Natural killer cell treated with Interleukin-12 subunit alpha and Interleukin-12 subunit beta and Interleukin-15 and Interleukin-18, amount 100 ng/mL, for 72 hours (primary cell): Measurements from ENCODE around the gene GNAS. TPM values are rescaled to one million over a fixed set of nuclear protein-coding genes. Genes with fewer than 3 reads are reported as not detected.

ENCODE experiments used
- ATAC-seq, 2 donors: fragments of 150-1000 bp; cut with Tn5 transposase in 1 of 2; sonication (Bioruptor Pico), chemical (Tn5 transposase) in 1 of 2; 2 replicates each; pipeline ENCODE4 v1.10.0; 2021
- DNase-seq: peaks from one replicate; pipeline ENCODE4 v3.0.0; 2022; ENCODE audit warnings: low spot score
- H3K27ac Mint-ChIP-seq, 2 donors: 1 replicate in 1 of 2; 2 replicates in 1 of 2; pipeline ENCODE4 v1.8.0; 2022; ENCODE audit warnings: mixed read lengths in 2 of 2, mild to moderate bottlenecking in 1 of 2, moderate library complexity in 1 of 2
- H3K27me3 Mint-ChIP-seq, 2 donors: 1 replicate in 1 of 2; 2 replicates in 1 of 2; pipeline ENCODE4 v1.8.0; 2022; ENCODE audit warnings: mixed read lengths in 2 of 2
- H3K36me3 Mint-ChIP-seq: one replicate; pipeline ENCODE4 v1.8.0; 2022; ENCODE audit warnings: mixed read lengths
- H3K4me1 Mint-ChIP-seq, 2 donors: 1 replicate in 1 of 2; 2 replicates in 1 of 2; pipeline ENCODE4 v1.8.0; 2022; ENCODE audit warnings: low read depth in 2 of 2, mixed read lengths in 2 of 2, mild to moderate bottlenecking in 1 of 2
- H3K4me3 Mint-ChIP-seq: one replicate; pipeline ENCODE4 v1.8.0; 2022; ENCODE audit warnings: mixed read lengths
- H3K9me3 Mint-ChIP-seq: 2 replicates; pipeline ENCODE4 v1.8.0; 2022; ENCODE audit warnings: mixed read lengths
- total RNA-seq, 2 donors: library from RNA; stranded (reverse); gene quantifications; one replicate each; pipeline ENCODE4 v1.2.3, GENCODE V29; 2022

GNAS gene
- total RNA-seq, 2 donors from 2014 or later, result 459 to 740 TPM

DNA sequence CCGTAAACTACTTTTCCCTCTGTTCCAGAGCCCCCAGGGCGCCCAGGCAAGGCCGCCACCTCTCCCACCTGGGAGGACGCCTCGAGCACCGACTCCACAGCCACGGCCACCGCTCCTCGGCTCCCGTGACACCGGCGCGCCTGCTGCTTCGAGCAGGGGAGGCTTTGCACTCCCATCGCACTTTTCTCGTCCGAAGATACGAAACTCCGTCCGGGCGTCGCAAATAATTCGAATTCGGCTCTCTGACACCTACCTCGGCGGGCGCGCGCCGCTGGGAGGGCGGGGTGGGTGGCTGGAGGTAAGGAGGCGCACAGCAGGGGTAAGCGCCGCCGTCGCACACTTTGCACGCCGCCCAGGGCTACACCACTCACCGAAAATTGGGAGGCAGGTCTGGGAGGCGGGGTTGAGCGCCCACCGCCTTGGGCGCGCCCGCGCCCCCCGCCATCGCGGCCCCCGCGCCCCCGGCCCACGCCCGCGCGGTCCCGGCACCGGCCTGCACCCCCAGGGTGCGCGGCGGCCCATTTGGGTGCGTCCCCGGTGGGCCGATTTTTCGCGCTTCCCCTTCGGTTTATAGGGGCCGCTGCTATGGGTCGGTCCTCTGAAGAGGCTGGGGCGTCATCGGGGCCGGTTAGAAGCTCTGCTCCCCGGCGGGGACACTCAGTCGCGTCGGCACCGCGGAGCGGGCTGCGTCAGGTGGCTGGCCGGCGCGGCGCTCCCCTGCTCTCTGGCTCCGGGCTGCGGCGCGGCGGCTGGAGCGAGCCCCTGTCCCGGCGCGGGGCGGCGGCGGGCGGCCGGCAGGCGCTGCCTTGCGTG lies 36.2 kb downstream of the GNAS start:
- Mint-ChIP-seq H3K27ac (peak overlapping the region; percentile 78), H3K27me3 (no peaks in the 10 kb centered on the region), H3K4me1 (peaks cover 9 to 10% of the 10 kb centered on the region in 2 donors), H3K36me3 (peaks cover 11% of the 10 kb centered on the region), H3K4me3 (peak overlapping the region; percentile 86), H3K9me3 (no peaks in the 10 kb centered on the region)
- ATAC-seq, result peak; percentile 79 to 88
- DNase-seq, result peak; percentile 86

DNA sequence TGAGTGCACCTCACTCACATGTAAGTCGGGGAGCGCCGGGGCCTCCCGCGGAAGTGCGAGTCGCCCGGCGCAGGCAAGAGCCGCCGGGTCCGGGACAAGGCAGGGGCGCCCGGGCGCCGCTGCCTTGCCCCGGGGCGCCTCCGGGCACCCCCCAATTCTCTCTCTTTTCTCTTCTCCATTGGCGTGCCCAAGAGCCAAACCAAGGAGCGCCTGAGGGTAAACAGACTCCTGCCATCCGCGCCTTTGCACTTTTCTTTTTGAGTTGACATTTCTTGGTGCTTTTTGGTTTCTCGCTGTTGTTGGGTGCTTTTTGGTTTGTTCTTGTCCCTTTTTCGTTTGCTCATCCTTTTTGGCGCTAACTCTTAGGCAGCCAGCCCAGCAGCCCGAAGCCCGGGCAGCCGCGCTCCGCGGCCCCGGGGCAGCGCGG lies 36.8 kb downstream of the GNAS start:
- no peak for DNase-seq
- ATAC-seq, result no peak
- no peaks in the 10 kb centered on the region for H3K27me3 Mint-ChIP-seq
- peak overlapping the region; percentile 78 for H3K27ac Mint-ChIP-seq
- H3K9me3 Mint-ChIP-seq, result no peaks in the 10 kb centered on the region
- peaks cover 11 to 16% of the 10 kb centered on the region in 2 donors for H3K4me1 Mint-ChIP-seq
- peak overlapping the region; percentile 85 for H3K4me3 Mint-ChIP-seq
- H3K36me3 Mint-ChIP-seq, result peaks cover 11% of the 10 kb centered on the region

DNA sequence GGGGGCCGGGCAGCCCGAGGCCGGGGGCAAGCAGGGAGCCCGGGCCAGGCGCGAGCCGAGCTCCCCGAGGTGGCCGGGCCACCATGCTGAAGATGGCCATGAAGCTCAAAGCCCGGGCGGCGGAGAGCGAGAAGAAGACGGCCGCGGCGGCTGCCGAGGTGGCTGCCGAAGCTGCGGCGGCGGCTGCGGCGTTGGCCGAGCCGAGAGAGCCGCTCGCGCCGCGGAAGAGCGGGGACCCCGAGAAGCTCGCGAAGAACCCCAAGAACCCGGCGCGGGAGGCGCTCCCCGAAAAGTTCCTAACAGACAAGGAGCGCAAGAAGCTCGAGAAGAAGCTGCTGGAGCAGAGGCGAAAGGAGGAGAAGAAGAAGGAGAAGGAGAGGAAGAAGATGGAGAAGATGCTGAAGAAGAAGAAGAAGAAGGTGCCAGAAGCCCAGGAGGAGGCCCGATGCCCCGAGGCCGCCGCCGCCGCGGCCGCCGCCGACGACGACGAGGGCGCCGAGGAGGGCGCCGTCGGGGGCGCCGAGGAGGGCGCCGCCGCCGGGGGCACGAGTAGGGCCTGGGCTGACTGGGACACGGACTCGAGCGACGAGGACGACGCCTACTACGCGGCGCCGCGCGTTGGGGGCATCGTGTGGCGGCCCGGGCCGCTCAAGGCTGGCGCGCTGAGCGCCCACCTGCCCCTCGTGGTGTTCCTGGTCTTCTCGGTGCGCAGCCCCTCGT lies 37.4 kb downstream of the GNAS start:
- Mint-ChIP-seq H3K4me1 (peaks cover 15 to 22% of the 10 kb centered on the region in 2 donors), H3K27ac (peak overlapping the region; percentile 78), H3K4me3 (peak overlapping the region; percentile 98)

DNA sequence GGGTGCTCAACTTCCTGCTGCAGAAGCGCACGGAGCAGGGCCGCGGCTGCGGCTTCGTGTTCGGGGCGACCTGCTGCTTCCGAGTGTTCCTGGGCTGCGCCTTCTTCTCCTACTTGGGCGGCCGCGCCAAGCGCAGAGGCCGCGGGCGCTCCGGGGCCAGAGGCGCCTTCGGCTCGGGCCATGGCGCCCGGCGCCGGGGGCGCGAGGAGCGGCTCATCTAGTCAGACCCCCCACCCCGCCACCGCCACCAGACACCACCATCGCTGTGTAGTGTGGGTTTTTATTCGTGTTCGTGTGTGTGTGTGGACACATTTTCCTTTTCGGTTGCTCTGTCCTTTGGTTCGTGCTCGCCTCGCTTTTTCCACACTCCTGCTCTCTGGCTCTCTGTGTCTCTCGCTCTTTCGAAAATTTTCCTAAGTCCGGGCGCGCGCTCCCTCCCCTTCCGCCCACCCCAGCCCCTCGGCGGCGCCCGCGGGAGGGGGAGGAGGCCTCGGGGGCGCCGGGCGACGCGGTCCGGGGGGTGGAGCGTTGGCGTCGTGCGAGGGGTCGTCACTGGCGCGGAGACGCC lies 38.1 kb downstream of the GNAS start:
- Mint-ChIP-seq H3K27ac (peak overlapping the region; percentile 17 to 78), H3K9me3 (no peaks in the 10 kb centered on the region), H3K4me3 (peak overlapping the region; percentile 98)

More for the DNA sequence above, 37.4 kb downstream of the GNAS start:
- Mint-ChIP-seq H3K27me3 (no peaks in the 10 kb centered on the region), H3K9me3 (no peaks in the 10 kb centered on the region), H3K36me3 (peaks cover 11% of the 10 kb centered on the region)
- no peak for ATAC-seq
- no peak for DNase-seq

DNA sequence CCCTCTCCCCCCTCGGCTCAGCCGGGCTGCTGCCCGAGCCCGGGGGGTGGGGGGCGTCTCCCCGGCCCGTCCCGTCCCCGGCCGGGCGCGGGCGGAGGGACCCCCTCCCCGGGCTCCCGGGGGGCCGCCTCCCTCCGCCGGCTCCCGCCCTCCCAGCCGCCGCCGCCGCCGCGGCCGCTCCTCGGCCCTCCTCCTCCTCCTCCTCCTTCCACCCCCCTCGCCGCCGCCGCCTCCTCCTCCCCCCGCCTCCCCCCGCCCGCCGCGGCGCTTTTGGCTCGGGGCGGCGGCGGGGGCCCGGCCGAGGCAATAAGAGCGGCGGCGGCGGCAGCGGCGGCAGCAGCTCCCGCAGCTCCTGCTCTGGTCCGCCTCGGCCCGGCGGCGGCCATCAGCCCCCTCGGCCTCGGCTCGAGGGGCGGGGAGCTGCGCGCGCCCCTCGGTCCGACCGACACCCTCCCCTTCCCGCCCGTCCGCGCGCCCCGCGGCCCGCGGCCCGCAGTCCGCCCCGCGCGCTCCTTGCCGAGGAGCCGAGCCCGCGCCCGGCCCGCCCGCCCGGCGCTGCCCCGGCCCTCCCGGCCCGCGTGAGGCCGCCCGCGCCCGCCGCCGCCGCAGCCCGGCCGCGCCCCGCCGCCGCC lies 38.7 kb downstream of the GNAS start:
- Mint-ChIP-seq H3K36me3 (peaks cover 11% of the 10 kb centered on the region), H3K9me3 (no peaks in the 10 kb centered on the region), H3K4me1 (peaks cover 25 to 35% of the 10 kb centered on the region in 2 donors), H3K27ac (peak overlapping the region in 1 of 2 donors; percentile 87), H3K27me3 (no peaks in the 10 kb centered on the region), H3K4me3 (peak overlapping the region; percentile 98)
- ATAC-seq (peak; percentile 52 to 65), DNase-seq (peak; percentile 74)

More for the DNA sequence above, 38.1 kb downstream of the GNAS start:
- H3K27me3 Mint-ChIP-seq, result no peaks in the 10 kb centered on the region
- H3K36me3 Mint-ChIP-seq, result peaks cover 11% of the 10 kb centered on the region
- peak; percentile 52 to 58 for ATAC-seq
- H3K4me1 Mint-ChIP-seq, result peaks cover 21 to 29% of the 10 kb centered on the region in 2 donors
- no peak for DNase-seq

DNA sequence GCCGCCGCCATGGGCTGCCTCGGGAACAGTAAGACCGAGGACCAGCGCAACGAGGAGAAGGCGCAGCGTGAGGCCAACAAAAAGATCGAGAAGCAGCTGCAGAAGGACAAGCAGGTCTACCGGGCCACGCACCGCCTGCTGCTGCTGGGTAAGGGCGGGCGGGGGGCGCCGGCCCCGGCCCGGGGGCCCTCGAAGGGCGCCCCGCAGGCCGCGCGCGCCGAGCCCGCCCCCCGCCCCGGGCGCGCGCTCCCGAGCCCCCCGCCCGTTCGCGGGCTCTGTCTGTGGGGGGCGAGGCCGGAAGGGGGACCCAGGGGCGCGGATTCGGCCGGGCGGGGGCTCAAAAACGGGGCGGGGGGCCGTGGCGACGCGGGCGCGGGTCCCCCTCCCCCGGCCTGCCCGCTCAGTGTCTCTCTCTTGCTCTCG lies 39.2 kb downstream of the GNAS start:
- H3K27me3 Mint-ChIP-seq, result no peaks in the 10 kb centered on the region
- ATAC-seq, result no peak
- DNase-seq, result no peak
- peak overlapping the region; percentile 94 for H3K4me3 Mint-ChIP-seq
- H3K27ac Mint-ChIP-seq, result peak overlapping the region; percentile 87 to 93
- peaks cover 11% of the 10 kb centered on the region for H3K36me3 Mint-ChIP-seq
- H3K4me1 Mint-ChIP-seq, result peaks cover 28 to 37% of the 10 kb centered on the region in 2 donors
- no peaks in the 10 kb centered on the region for H3K9me3 Mint-ChIP-seq

DNA sequence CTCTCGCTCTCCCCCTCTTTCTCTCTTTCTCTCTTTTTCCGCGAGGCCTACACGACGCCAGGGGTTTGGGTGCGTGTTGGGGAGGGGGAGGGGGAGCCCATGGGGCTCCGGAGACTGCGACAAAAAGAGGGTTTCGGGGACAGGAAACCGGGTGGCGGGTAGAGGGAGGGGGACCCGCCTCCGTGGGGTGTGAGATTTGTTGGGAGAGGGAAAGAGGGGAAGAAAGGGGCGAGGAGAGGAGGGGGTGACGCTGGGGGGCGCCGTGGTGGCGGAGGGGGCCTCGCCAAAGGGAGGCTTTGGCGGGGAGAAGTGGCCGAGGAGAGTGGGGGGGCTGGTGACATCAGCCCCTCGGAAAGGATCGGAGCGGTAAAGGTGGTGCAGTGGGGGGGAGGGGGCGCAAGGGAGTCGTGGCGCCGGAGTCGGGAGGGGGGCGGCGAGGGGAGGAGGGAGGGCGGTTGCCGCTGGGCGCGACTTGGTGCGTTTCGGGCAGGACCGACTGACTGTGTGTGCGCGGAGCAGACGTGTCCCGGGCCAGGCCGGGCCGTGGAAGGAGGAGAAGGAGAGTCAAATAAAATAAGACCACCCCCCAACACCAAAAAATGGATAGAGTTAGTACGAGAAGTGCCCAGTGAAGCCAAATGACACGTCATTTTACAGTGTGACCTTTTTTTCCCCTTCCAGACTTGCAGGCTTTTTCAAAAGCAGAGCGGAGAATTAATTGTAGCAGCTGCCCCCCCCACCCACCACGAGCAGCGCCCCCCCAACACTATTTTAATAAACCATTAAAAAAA lies 39.8 kb downstream of the GNAS start:
- DNase-seq (peak; percentile 69), ATAC-seq (peak in 1 of 2 donors; percentile 2)
- Mint-ChIP-seq H3K9me3 (no peaks in the 10 kb centered on the region), H3K36me3 (peaks cover 11% of the 10 kb centered on the region), H3K27me3 (no peaks in the 10 kb centered on the region), H3K27ac (peak overlapping the region; percentile 87 to 93), H3K4me1 (peaks cover 31 to 42% of the 10 kb centered on the region in 2 donors), H3K4me3 (peak overlapping the region; percentile 94)

DNA sequence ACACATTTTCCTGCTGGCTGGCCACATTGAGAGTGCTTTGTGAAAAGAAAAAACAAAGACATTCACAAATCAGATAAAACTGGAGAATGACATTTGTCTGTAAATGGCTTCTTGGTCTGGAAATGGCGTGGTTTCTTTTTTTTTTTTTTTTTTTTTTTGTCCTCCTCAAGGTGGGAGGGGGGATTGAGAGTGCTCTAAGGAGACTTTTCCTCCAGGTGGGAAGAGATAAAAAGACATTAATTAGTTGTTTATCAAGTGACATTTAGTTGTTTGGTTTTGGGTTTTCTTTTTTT lies 40.4 kb downstream of the GNAS start:
- Mint-ChIP-seq H3K9me3 (no peaks in the 10 kb centered on the region), H3K27me3 (no peaks in the 10 kb centered on the region), H3K4me1 (peaks cover 34 to 42% of the 10 kb centered on the region in 2 donors), H3K27ac (peak overlapping the region; percentile 87 to 93), H3K36me3 (peaks cover 11% of the 10 kb centered on the region), H3K4me3 (peak overlapping the region; percentile 94)
- DNase-seq, result no peak
- ATAC-seq, result no peak

DNA sequence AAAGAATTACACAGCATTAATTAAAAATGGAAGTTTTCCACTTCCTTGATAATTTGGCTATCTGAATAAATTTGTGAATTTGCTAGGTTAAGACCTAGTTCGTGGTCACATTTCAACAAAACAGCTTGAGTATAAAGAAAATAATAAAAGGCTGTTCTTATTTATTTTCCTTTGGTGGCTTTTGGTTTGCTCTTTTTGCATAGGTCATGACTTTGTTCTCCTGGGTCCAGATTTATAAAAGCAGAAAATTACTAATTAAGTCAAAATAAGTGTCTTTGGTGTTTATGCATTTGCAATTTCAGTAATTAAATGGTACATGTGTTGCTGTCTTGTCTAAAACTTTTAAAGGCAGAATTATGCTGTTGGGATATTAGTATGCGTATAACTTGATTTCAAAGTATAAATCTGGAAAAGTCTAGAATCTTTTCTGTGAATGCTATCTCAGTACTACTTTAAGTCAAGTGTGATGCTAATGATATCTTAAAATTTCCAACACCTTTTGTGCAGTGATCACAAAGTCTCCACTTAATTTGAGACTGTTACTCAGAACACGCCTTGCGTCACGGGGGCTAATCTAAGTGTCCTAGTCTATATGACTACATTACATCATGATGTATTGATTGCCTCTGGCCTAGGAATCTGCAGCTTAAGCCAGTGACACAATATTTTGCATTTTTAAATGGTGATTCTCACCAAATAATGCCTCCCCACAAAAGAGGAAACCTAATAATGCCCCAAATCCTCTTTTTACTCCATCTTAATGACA lies 41.0 kb downstream of the GNAS start:
- Mint-ChIP-seq H3K4me1 (peaks cover 35 to 43% of the 10 kb centered on the region in 2 donors), H3K4me3 (peak overlapping the region; percentile 94), H3K27me3 (no peaks in the 10 kb centered on the region), H3K9me3 (no peaks in the 10 kb centered on the region), H3K27ac (peak overlapping the region; percentile 87 to 93), H3K36me3 (peaks cover 12% of the 10 kb centered on the region)
- ATAC-seq (no peak), DNase-seq (no peak)

DNA sequence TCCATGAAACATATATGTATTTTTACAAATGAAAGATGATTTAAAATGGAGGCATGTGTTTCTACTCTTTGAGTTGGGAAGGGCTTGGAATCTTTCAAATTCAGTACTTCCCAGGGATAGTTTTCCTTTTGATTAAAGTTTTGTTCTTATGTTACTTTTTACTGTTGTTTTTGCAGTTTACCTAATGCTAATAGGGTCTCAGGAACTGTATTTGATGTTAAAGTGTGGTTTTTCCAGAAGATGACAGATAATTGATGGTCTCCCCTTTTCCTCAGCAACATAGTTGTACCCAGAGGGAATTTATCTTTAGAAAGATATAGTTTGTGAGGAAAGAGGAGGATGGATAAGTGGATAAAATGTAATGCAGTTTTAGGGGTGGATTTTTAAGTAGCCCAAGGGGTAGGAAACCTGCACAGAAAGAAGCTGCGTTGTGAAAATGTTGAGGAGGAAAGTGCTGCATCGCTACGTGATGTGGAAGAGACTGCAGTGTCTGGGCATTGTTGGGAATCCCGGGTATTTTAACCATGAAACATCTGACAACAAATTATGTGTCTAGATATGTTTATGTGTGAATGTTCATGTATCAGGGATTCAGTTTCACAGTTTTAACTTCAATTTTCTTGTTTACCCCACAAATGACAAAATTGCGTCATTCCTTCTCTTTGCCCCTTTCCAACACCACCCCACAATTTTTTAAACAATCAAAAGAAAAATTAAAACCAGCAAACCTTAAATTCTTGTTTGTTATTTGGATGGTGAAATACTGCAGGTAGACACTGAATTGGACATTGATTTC lies 42.3 kb downstream of the GNAS start:
- H3K4me1 Mint-ChIP-seq, result peaks cover 39 to 46% of the 10 kb centered on the region in 2 donors
- DNase-seq, result no peak
- peaks cover 17% of the 10 kb centered on the region for H3K36me3 Mint-ChIP-seq

DNA sequence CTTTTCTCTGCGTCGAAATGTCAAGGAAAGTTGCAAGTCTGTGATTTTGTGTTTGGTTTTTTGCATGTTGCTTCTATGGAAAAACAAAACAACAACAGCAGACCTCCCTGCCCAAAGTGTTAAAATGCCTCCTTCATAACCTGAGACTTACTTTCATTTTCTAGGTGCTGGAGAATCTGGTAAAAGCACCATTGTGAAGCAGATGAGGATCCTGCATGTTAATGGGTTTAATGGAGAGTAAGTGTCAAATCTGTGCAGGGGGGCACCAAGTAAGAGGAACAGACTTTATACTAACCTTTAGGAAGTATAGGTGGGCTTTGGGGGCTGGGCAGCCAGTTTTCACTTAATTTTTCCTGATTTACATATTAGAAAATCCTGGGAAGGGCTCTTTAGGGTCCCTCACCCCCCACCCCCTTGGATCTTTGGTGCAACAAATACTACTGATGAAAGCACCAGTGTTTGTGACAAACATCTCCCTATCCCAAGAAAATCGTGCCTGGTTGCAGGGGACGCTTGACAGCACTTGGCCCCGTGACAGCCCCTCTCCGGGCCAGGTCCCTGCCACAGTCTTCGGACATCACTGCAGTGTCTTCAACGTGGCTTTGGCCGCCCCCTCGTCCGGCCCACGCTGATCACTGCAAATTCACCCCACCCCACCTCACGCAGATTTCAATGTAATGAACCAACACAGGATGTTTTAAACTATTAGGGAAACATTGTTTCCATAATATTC lies 43.1 kb downstream of the GNAS start:
- H3K36me3 Mint-ChIP-seq, result peaks cover 17% of the 10 kb centered on the region
- H3K27me3 Mint-ChIP-seq, result no peaks in the 10 kb centered on the region
- peak overlapping the region; percentile 94 for H3K4me3 Mint-ChIP-seq
- H3K9me3 Mint-ChIP-seq, result no peaks in the 10 kb centered on the region
- H3K4me1 Mint-ChIP-seq, result peaks cover 41 to 47% of the 10 kb centered on the region in 2 donors
- DNase-seq (no peak), ATAC-seq (no peak)
- H3K27ac Mint-ChIP-seq, result peak overlapping the region; percentile 87 to 93

More for the DNA sequence above, 42.3 kb downstream of the GNAS start:
- no peak for ATAC-seq
- Mint-ChIP-seq H3K9me3 (no peaks in the 10 kb centered on the region), H3K4me3 (peak overlapping the region; percentile 94), H3K27ac (peak overlapping the region; percentile 87 to 93), H3K27me3 (no peaks in the 10 kb centered on the region)
